Fibroblast of lung (primary cell): Measurements from ENCODE around the gene SUPV3L1. TPM values are rescaled to one million over a fixed set of nuclear protein-coding genes. Genes with fewer than 3 reads are reported as not detected.

Experiments
- DNase-seq, 2 donors: peaks; one replicate each; pipeline versions ENCODE4 v3.0.0 to v3.0.0-alpha.2; 2010; ENCODE audit warnings: low read depth in 2 of 2
- H2AFZ ChIP-seq: 2 replicates; pipeline ENCODE4 v1.5.1; 2012; ENCODE audit warnings: low read length, control low read depth, inconsistent platforms
- H3K27ac ChIP-seq: 2 replicates; pipeline ENCODE4 v1.5.1; 2011; ENCODE audit warnings: low read length, control low read depth; ENCODE audit not compliant: insufficient read depth
- H3K27me3 ChIP-seq: 2 replicates; pipeline ENCODE4 v1.5.1; 2011; ENCODE audit warnings: mild to moderate bottlenecking, low read length; ENCODE audit not compliant: control insufficient read depth, insufficient read depth
- H3K36me3 ChIP-seq: 2 replicates; pipeline ENCODE4 v1.5.1; 2011; ENCODE audit warnings: low read length; ENCODE audit not compliant: control insufficient read depth, insufficient read depth
- H3K4me1 ChIP-seq: 2 replicates; pipeline ENCODE4 v1.5.1; 2011; ENCODE audit warnings: low read length; ENCODE audit not compliant: control insufficient read depth, insufficient read depth; ENCODE audit errors: extremely low read depth
- H3K4me2 ChIP-seq: 2 replicates; pipeline ENCODE4 v1.5.1; 2011; ENCODE audit warnings: low read length, control low read depth; ENCODE audit not compliant: insufficient read depth; ENCODE audit errors: extremely low read depth
- H3K4me3 ChIP-seq, 4 experiments: fragments of 200-600 bp in 1 of 4; sonication (generic) in 1 of 4; replicated peaks in 1 of 4; 2 replicates each; pipeline ENCODE4 v1.5.1; 2011 to 2016; ENCODE audit warnings: low read length in 4 of 4, low read depth in 3 of 4, mild to moderate bottlenecking in 3 of 4, control low read depth in 2 of 4, inconsistent platforms in 1 of 4, mixed read lengths in 1 of 4; ENCODE audit not compliant: insufficient read depth in 1 of 4; ENCODE audit errors: control extremely low read depth in 1 of 4
- H3K79me2 ChIP-seq: 2 replicates; pipeline ENCODE4 v1.5.1; 2012; ENCODE audit warnings: mild to moderate bottlenecking, low read length, inconsistent platforms; ENCODE audit not compliant: control insufficient read depth, insufficient read depth
- H3K9ac ChIP-seq: 2 replicates; pipeline ENCODE4 v1.5.1; 2011; ENCODE audit warnings: mild to moderate bottlenecking, low read length, control low read depth; ENCODE audit not compliant: insufficient read depth
- H3K9me3 ChIP-seq: 2 replicates; pipeline ENCODE4 v1.5.1; 2012; ENCODE audit warnings: low read depth, low read length; ENCODE audit not compliant: control insufficient read depth, insufficient read depth
- H4K20me1 ChIP-seq: 2 replicates; pipeline ENCODE4 v1.5.1; 2011; ENCODE audit warnings: low read length; ENCODE audit not compliant: control insufficient read depth, insufficient read depth; ENCODE audit errors: extremely low read depth
- CTCF ChIP-seq, 2 donors: IDR thresholded peaks in 1 of 2; conservative IDR thresholded peaks in 1 of 2; 1 replicate in 1 of 2; 2 replicates in 1 of 2; pipeline ENCODE4 v1.5.1; 2011 to 2012; ENCODE audit warnings: low read length in 2 of 2, control low read depth in 1 of 2, inconsistent platforms in 1 of 2, low read depth in 1 of 2, mild to moderate bottlenecking in 1 of 2
- EZH2 ChIP-seq: IDR thresholded peaks from 2 replicates; pipeline ENCODE4 v1.5.1; 2012; ENCODE audit warnings: low read length, control low read depth, mild to moderate bottlenecking; ENCODE audit errors: missing control alignments
- polyA plus RNA-seq, 2 donors: library from polyadenylated mRNA; depleted of rRNA in 1 of 2; stranded (reverse) in 1 of 2; unstranded in 1 of 2; fragments of >200 nt; gene quantifications; 2 replicates each; pipeline ENCODE4 v1.2.1, GENCODE V29; 2011 to 2012; ENCODE audit warnings: missing spikeins in 1 of 2
- total RNA-seq: library from RNA; depleted of rRNA; stranded (reverse); fragments of >200 nt; gene quantifications from 2 replicates; pipeline ENCODE4 v1.2.1, GENCODE V29; 2014

SUPV3L1 gene
- total and polyA plus RNA-seq, 2 donors (not counting 1 experiment from before 2014, with no cell fraction given) = 31.8 to 49.5 TPM

DNA sequence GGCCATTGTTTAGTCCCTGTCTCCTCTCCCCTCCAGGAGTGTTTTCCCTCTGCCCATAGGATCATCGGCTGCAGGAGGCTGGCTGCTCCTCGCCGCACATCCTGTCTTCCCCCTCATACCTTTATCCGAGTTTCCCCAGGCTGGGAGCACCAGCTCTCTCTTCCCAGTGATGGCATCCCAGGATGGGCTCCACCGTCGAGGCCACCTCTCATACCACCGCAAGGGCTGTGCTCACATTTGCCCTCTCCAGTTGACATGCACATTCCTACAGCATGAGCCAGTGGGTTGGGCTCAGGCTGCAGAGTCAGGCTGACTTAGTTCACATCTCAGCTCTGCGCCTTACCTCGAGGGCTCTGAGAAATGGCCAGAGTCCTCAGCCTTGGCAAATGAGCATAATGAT lies 52.2 kb downstream of the SUPV3L1 start:
- Histone ChIP-seq H3K4me1 (peaks cover 7% of the 10 kb centered on the region), H3K27ac (no peak overlapping the region), H4K20me1 (no peaks in the 10 kb centered on the region), H3K36me3 (no peaks in the 10 kb centered on the region), H2AFZ (no peak overlapping the region), H3K4me2 (no peak overlapping the region), H3K9ac (no peak overlapping the region), H3K4me3 (no peak overlapping the region), H3K79me2 (no peaks in the 10 kb centered on the region), H3K27me3 (no peaks in the 10 kb centered on the region), H3K9me3 (no peaks in the 10 kb centered on the region)
- no peak for TF ChIP-seq EZH2
- TF ChIP-seq CTCF (conservative IDR thresholded peaks at IDR 0.05 in 1 of 2, IDR thresholded peaks at IDR 0.05 in 1 of 2; ENCODE audit: low read depth in 1 of 2, low read length in 2 of 2) = peak in 1 of 2 donors; percentile 4
- peak; percentile 69 to 87 for DNase-seq

GRCh38 chr10:69232736-69233480 lies 52.9 kb downstream of the SUPV3L1 start:
- H3K4me1 ChIP-seq = peaks cover 7% of the 10 kb centered on the region
- H3K79me2 ChIP-seq = no peaks in the 10 kb centered on the region

GRCh38 chr10:69234447-69234846 lies 54.4 kb downstream of the SUPV3L1 start:
- no peak overlapping the region for H3K27ac ChIP-seq
- no peak for DNase-seq
- no peaks in the 10 kb centered on the region for H3K9me3 ChIP-seq
- H3K27me3 ChIP-seq = no peaks in the 10 kb centered on the region
- no peak overlapping the region for H2AFZ ChIP-seq
- H3K4me1 ChIP-seq = peaks cover 6% of the 10 kb centered on the region
- H3K9ac ChIP-seq = no peak overlapping the region
- H4K20me1 ChIP-seq = no peaks in the 10 kb centered on the region
- H3K79me2 ChIP-seq = no peaks in the 10 kb centered on the region
- H3K4me2 ChIP-seq = no peak overlapping the region
- no peaks in the 10 kb centered on the region for H3K36me3 ChIP-seq
- no peak overlapping the region for H3K4me3 ChIP-seq
- TF ChIP-seq EZH2 (no peak), CTCF (conservative IDR thresholded peaks at IDR 0.05 in 1 of 2, IDR thresholded peaks at IDR 0.05 in 1 of 2; ENCODE audit: low read depth in 1 of 2, low read length in 2 of 2) (no peak)

More at GRCh38 chr10:69232736-69233480, 52.9 kb downstream of the SUPV3L1 start:
- no peaks in the 10 kb centered on the region for H3K36me3 ChIP-seq
- no peak overlapping the region for H3K4me3 ChIP-seq
- H3K9me3 ChIP-seq = no peaks in the 10 kb centered on the region
- no peak overlapping the region for H3K27ac ChIP-seq
- H2AFZ ChIP-seq = no peak overlapping the region
- no peaks in the 10 kb centered on the region for H4K20me1 ChIP-seq
- no peak for TF ChIP-seq CTCF (conservative IDR thresholded peaks at IDR 0.05 in 1 of 2, IDR thresholded peaks at IDR 0.05 in 1 of 2; ENCODE audit: low read depth in 1 of 2, low read length in 2 of 2)
- no peak for TF ChIP-seq EZH2
- H3K27me3 ChIP-seq = no peaks in the 10 kb centered on the region
- no peak overlapping the region for H3K9ac ChIP-seq
- H3K4me2 ChIP-seq = no peak overlapping the region
- no peak for DNase-seq
